OCI-LY1 (cell line): ENCODE results near the gene NUMA1.

Source experiments
- H2AFZ ChIP-seq: fragments of 200-600 bp; sonication (generic), shearing (Covaris generic); 2 replicates; pipeline ENCODE4 v1.6.0; 2014; ENCODE audit warnings: antibody characterized with exemption, mild to moderate bottlenecking, low read length
- H3F3A ChIP-seq: fragments of 200-600 bp; sonication (generic), shearing (Covaris generic); 2 replicates; pipeline ENCODE4 v1.6.0; 2014; ENCODE audit warnings: mild to moderate bottlenecking, antibody characterized with exemption, low read length, moderate library complexity; ENCODE audit not compliant: insufficient read depth
- H3K27ac ChIP-seq: fragments of 200-600 bp; sonication (generic); 2 replicates; pipeline ENCODE4 v1.5.1; 2014; ENCODE audit warnings: low read length, mixed run types, mild to moderate bottlenecking, low read depth; ENCODE audit not compliant: poor library complexity, severe bottlenecking
- H3K27me3 ChIP-seq: fragments of 200-600 bp; sonication (generic); 2 replicates; pipeline ENCODE4 v1.6.0; 2014; ENCODE audit warnings: antibody characterized with exemption, mild to moderate bottlenecking, low read length, moderate library complexity; ENCODE audit not compliant: insufficient read depth
- H3K36me3 ChIP-seq: fragments of 200-600 bp; sonication (generic); 2 replicates; pipeline ENCODE4 v1.6.1; 2014; ENCODE audit warnings: mild to moderate bottlenecking, antibody characterized with exemption, low read length, moderate library complexity, mixed read lengths; ENCODE audit not compliant: insufficient read depth
- H3K4me1 ChIP-seq: fragments of 200-600 bp; sonication (generic); 2 replicates; pipeline ENCODE4 v1.5.1; 2014; ENCODE audit warnings: mild to moderate bottlenecking, low read length, moderate library complexity; ENCODE audit not compliant: insufficient read depth, severe bottlenecking
- H3K4me2 ChIP-seq: fragments of 200-600 bp; sonication (generic), shearing (Covaris generic); 2 replicates; pipeline ENCODE4 v1.6.1; 2014; ENCODE audit warnings: low read length
- H3K4me3 ChIP-seq: fragments of 200-600 bp; sonication (generic); 2 replicates; pipeline ENCODE4 v1.5.1; 2014; ENCODE audit warnings: low read length, low read depth, mild to moderate bottlenecking, mixed read lengths; ENCODE audit not compliant: poor library complexity, severe bottlenecking
- H3K79me2 ChIP-seq: fragments of 200-600 bp; shearing (Covaris generic); 2 replicates; pipeline ENCODE4 v1.6.1; 2016; ENCODE audit warnings: mixed run types, low read length, mixed read lengths; ENCODE audit not compliant: insufficient read depth
- H3K9ac ChIP-seq: fragments of 200-600 bp; sonication (generic), shearing (Covaris generic); 2 replicates; pipeline ENCODE4 v1.6.1; 2014; ENCODE audit warnings: mild to moderate bottlenecking, low read length, mixed read lengths
- H3K9me2 ChIP-seq: fragments of 200-600 bp; sonication (generic), shearing (Covaris generic); 2 replicates; pipeline ENCODE4 v1.6.1; 2014; ENCODE audit warnings: low read depth, mild to moderate bottlenecking, low read length, mixed read lengths
- H3K9me3 ChIP-seq: fragments of 200-600 bp; shearing (Covaris generic); 2 replicates; pipeline ENCODE4 v1.6.1; 2014; ENCODE audit warnings: low read length, mixed read lengths
- H4K20me1 ChIP-seq: fragments of 200-600 bp; sonication (generic), shearing (Covaris generic); 2 replicates; pipeline ENCODE4 v1.6.0; 2016; ENCODE audit warnings: mild to moderate bottlenecking, low read length; ENCODE audit not compliant: insufficient read depth
- EZH2 ChIP-seq: fragments of 200-600 bp; sonication (generic), shearing (Covaris generic); IDR thresholded peaks from 2 replicates; pipeline ENCODE4 v1.8.0; 2017; ENCODE audit warnings: borderline replicate concordance, mixed run types, mild to moderate bottlenecking, antibody characterized with exemption, low read length, moderate library complexity, mixed read lengths
- TF ChIP-seq, protein P1 (sequence below): fragments of 200-600 bp; sonication (generic), shearing (Covaris generic); IDR thresholded peaks from 2 replicates; pipeline ENCODE4 v1.5.1; 2017; ENCODE audit warnings: mild to moderate bottlenecking, antibody characterized with exemption, low read length, moderate library complexity, mixed read lengths

The NUMA1 gene

DNA sequence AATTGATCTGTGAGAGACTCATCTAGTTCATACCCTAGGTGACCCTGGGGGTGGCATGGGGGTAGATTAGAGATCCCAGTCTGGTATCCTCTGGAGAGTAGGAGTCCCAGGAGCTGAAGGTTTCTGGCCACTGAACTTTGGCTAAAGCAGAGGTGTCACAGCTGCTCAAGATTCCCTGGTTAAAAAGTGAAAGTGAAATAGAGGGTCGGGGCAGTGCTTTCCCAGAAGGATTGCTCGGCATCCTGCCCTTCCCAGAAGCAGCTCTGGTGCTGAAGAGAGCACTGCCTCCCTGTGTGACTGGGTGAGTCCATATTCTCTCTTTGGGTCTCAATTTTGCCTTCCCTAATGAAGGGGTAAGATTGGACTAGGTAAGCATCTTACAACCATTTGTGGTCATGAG is 81.0 kb downstream of the NUMA1 start:
- peaks cover 14% of the 10 kb centered on the region for H3K4me1 ChIP-seq
- no peak for TF ChIP-seq EZH2
- TF ChIP-seq, protein P1, sequence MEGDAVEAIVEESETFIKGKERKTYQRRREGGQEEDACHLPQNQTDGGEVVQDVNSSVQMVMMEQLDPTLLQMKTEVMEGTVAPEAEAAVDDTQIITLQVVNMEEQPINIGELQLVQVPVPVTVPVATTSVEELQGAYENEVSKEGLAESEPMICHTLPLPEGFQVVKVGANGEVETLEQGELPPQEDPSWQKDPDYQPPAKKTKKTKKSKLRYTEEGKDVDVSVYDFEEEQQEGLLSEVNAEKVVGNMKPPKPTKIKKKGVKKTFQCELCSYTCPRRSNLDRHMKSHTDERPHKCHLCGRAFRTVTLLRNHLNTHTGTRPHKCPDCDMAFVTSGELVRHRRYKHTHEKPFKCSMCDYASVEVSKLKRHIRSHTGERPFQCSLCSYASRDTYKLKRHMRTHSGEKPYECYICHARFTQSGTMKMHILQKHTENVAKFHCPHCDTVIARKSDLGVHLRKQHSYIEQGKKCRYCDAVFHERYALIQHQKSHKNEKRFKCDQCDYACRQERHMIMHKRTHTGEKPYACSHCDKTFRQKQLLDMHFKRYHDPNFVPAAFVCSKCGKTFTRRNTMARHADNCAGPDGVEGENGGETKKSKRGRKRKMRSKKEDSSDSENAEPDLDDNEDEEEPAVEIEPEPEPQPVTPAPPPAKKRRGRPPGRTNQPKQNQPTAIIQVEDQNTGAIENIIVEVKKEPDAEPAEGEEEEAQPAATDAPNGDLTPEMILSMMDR, result no peak
- no peaks in the 10 kb centered on the region for H4K20me1 ChIP-seq
- H3K4me3 ChIP-seq, result no peak overlapping the region
- H3K9me2 ChIP-seq, result no peaks in the 10 kb centered on the region
- H3K9ac ChIP-seq, result no peak overlapping the region
- no peaks in the 10 kb centered on the region for H3K79me2 ChIP-seq
- no peaks in the 10 kb centered on the region for H3F3A ChIP-seq
- no peaks in the 10 kb centered on the region for H3K27me3 ChIP-seq
- no peaks in the 10 kb centered on the region for H3K9me3 ChIP-seq
- H3K4me2 ChIP-seq, result no peak overlapping the region
- peak overlapping the region; percentile 34 for H3K27ac ChIP-seq
- H3K36me3 ChIP-seq, result peaks cover 29% of the 10 kb centered on the region
- no peak overlapping the region for H2AFZ ChIP-seq

DNA sequence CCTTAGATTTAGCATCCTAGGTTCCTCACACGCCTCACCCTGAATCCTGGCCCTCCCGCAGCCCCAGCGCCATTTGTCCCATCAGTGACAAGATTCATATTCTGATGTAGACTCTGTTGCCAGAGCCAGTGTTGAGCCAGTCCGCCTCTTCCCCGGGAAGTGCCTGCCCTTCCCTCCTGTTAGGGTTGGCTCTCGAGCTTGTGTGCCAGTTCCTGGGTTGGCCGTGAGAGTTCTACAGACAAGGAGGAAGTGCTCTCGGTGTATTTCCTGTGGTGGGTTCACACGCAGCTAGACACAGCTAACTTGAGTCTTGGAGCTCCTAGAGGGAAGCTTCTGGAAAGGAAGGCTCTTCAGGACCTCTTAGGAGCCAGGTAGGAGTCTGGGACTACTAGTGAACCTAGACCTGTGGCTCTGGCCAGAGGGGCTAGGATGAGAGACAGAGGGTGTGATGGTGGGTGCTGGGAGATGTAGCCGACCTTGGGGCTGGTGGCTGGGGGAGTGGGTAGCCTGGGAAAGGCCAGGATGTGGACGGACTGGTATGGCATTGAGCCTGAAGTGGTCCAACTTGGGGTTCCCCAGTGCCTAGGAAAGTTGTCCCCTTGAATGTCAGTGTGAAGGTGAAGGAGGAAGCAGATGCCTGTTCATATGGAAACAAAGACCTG is 81.6 kb downstream of the NUMA1 start, which contains the start of gene IL18BP:
Gene IL18BP, plus strand, starts transcription at position 261 of the 662 bp plus-strand sequence. CDS start 1,076 bp downstream, outside the sequence.
- peak within 1 kb of the TSS; percentile 34 for H3K27ac ChIP-seq
- H2AFZ ChIP-seq, result no peak within 1 kb of the TSS
- H3K4me1 ChIP-seq, result peaks cover 14% of the 10 kb centered on the region
- H3K9me3 ChIP-seq, result no peaks in the 10 kb centered on the region
- H3K79me2 ChIP-seq, result no peaks in the 10 kb centered on the region
- no peak within 1 kb of the TSS; the same call in 1 of the 2 replicates for H3K9ac ChIP-seq
- no peaks in the 10 kb centered on the region for H3K9me2 ChIP-seq
- H3K4me3 ChIP-seq, result peak within 1 kb of the TSS; percentile 2
- no peaks in the 10 kb centered on the region for H3F3A ChIP-seq
- H3K36me3 ChIP-seq, result peaks cover 23% of the 10 kb centered on the region
- H3K27me3 ChIP-seq, result no peaks in the 10 kb centered on the region
- peak within 1 kb of the TSS; percentile 37; the same call in 1 of the 2 replicates for H3K4me2 ChIP-seq
- TF ChIP-seq EZH2, result no peak
- TF ChIP-seq, protein P1, result no peak
- H4K20me1 ChIP-seq, result no peaks in the 10 kb centered on the region

DNA sequence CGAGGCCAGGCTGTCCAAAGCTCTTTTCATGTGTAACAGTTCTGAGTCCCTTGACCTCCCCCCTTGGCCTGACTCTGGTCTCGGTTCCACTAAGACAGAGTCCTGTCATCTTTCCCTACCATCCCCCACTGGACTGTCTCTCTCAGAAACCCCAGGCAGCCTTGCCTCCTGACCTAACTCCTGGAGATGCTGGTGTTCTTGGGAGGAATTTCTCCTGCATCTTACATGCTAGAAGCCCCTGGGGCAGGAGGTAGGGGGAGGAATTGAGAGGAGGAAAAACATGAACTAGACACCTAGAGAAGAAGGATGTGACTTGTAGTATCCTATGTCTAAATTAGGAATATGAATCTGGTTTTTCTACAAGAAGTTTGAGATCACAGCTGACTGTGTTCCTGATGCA is 82.3 kb downstream of the NUMA1 start:
- Histone ChIP-seq H3F3A (no peaks in the 10 kb centered on the region), H4K20me1 (no peaks in the 10 kb centered on the region), H3K4me2 (no peak overlapping the region), H3K27ac (no peak overlapping the region), H3K9ac (no peak overlapping the region), H3K9me2 (no peaks in the 10 kb centered on the region), H3K27me3 (no peaks in the 10 kb centered on the region), H2AFZ (no peak overlapping the region), H3K4me3 (no peak overlapping the region), H3K36me3 (peaks cover 16% of the 10 kb centered on the region; the same call in 1 of the 2 replicates), H3K79me2 (no peaks in the 10 kb centered on the region), H3K4me1 (peaks cover 18% of the 10 kb centered on the region), H3K9me3 (no peaks in the 10 kb centered on the region)
- no peak for TF ChIP-seq EZH2
- TF ChIP-seq, protein P1, result no peak
